Parathyroid adenoma (tissue), 2 donors: ENCODE data around the gene CTU1.

Experiments used
- H2AFZ ChIP-seq: fragments of 300-600 bp; sonication (generic); one replicate; pipeline ENCODE4 v1.7.0; 2017; ENCODE audit warnings: antibody characterized with exemption, mild to moderate bottlenecking
- H3K27ac ChIP-seq: fragments of 300-600 bp; sonication (generic); one replicate; pipeline ENCODE4 v1.7.0; 2017
- H3K27me3 ChIP-seq: fragments of 300-600 bp; sonication (generic); one replicate; pipeline ENCODE4 v1.7.0; 2017; ENCODE audit warnings: low read length; ENCODE audit not compliant: control insufficient read depth, insufficient read depth
- H3K36me3 ChIP-seq: fragments of 300-600 bp; sonication (generic); one replicate; pipeline ENCODE4 v1.7.0; 2017; ENCODE audit warnings: low read length; ENCODE audit not compliant: control insufficient read depth, insufficient read depth
- H3K4me1 ChIP-seq: fragments of 300-600 bp; sonication (generic); one replicate; pipeline ENCODE4 v1.7.0; 2017; ENCODE audit warnings: control low read depth
- H3K4me2 ChIP-seq: fragments of 300-600 bp; sonication (generic); one replicate; pipeline ENCODE4 v1.7.0; 2017; ENCODE audit warnings: low read length
- H3K4me3 ChIP-seq: fragments of 300-600 bp; sonication (generic); one replicate; pipeline ENCODE4 v1.7.0; 2017; ENCODE audit warnings: low read depth, low read length
- H3K79me2 ChIP-seq: fragments of 300-600 bp; sonication (generic); one replicate; pipeline ENCODE4 v1.7.0; 2017; ENCODE audit warnings: control low read depth
- H3K9ac ChIP-seq: fragments of 300-600 bp; sonication (generic); one replicate; pipeline ENCODE4 v1.7.0; 2017; ENCODE audit warnings: mild to moderate bottlenecking
- H3K9me3 ChIP-seq: fragments of 300-600 bp; sonication (generic); one replicate; pipeline ENCODE4 v1.7.0; 2017; ENCODE audit warnings: low read length; ENCODE audit not compliant: control insufficient read depth
- CTCF ChIP-seq: fragments of 300-600 bp; sonication (generic); IDR thresholded peaks from one replicate; pipeline ENCODE4 v1.7.0; 2017; ENCODE audit warnings: antibody characterized with exemption, mild to moderate bottlenecking
- donor health status: primary hyperparathyroidism.

CTU1 gene

GRCh38 chr19:51123802-51124201 lies 15.6 kb upstream of the CTU1 start:
- no peak overlapping the region for H3K9ac ChIP-seq
- no peaks in the 10 kb centered on the region for H3K36me3 ChIP-seq
- H3K27ac ChIP-seq, result no peak overlapping the region
- H3K9me3 ChIP-seq, result no peaks in the 10 kb centered on the region
- peaks cover 11% of the 10 kb centered on the region for H3K79me2 ChIP-seq
- no peaks in the 10 kb centered on the region for H3K27me3 ChIP-seq
- no peak for TF ChIP-seq CTCF
- peak overlapping the region; percentile 14 for H2AFZ ChIP-seq
- no peak overlapping the region for H3K4me3 ChIP-seq
- no peak overlapping the region for H3K4me2 ChIP-seq
- peaks cover 47% of the 10 kb centered on the region for H3K4me1 ChIP-seq

GRCh38 chr19:51123381-51123800 lies 15.2 kb upstream of the CTU1 start:
- no peak overlapping the region for H3K4me2 ChIP-seq
- no peaks in the 10 kb centered on the region for H3K9me3 ChIP-seq
- no peak overlapping the region for H3K27ac ChIP-seq
- peak overlapping the region; percentile 20 for H2AFZ ChIP-seq
- H3K79me2 ChIP-seq, result peaks cover 11% of the 10 kb centered on the region
- H3K27me3 ChIP-seq, result no peaks in the 10 kb centered on the region
- no peak overlapping the region for H3K4me3 ChIP-seq
- H3K36me3 ChIP-seq, result no peaks in the 10 kb centered on the region
- H3K9ac ChIP-seq, result no peak overlapping the region
- no peak for TF ChIP-seq CTCF
- peaks cover 43% of the 10 kb centered on the region for H3K4me1 ChIP-seq

GRCh38 chr19:51122112-51122981 lies 14.1 kb upstream of the CTU1 start:
- Histone ChIP-seq H3K27ac (no peak overlapping the region), H3K79me2 (peaks cover 11% of the 10 kb centered on the region), H3K36me3 (no peaks in the 10 kb centered on the region), H3K27me3 (no peaks in the 10 kb centered on the region), H3K4me1 (peaks cover 32% of the 10 kb centered on the region), H3K4me2 (no peak overlapping the region), H2AFZ (no peak overlapping the region), H3K9ac (no peak overlapping the region), H3K4me3 (no peak overlapping the region), H3K9me3 (no peaks in the 10 kb centered on the region)
- no peak for TF ChIP-seq CTCF

- H2AFZ ChIP-seq, result no peak overlapping the region
- H3K36me3 ChIP-seq, result no peaks in the 10 kb centered on the region
- H3K27ac ChIP-seq, result no peak overlapping the region
- H3K4me1 ChIP-seq, result peaks cover 21% of the 10 kb centered on the region
- no peak for TF ChIP-seq CTCF
- no peak overlapping the region for H3K4me2 ChIP-seq
- H3K79me2 ChIP-seq, result peaks cover 7% of the 10 kb centered on the region
- H3K9ac ChIP-seq, result no peak overlapping the region
- no peaks in the 10 kb centered on the region for H3K9me3 ChIP-seq
- H3K4me3 ChIP-seq, result no peak overlapping the region
- H3K27me3 ChIP-seq, result no peaks in the 10 kb centered on the region
These were observed 13.0 kb upstream of the CTU1 start for GRCh38 chr19:51121257-51121656.

- Histone ChIP-seq H3K9ac (no peak overlapping the region), H2AFZ (no peak overlapping the region), H3K27me3 (no peaks in the 10 kb centered on the region), H3K27ac (no peak overlapping the region), H3K4me1 (peaks cover 12% of the 10 kb centered on the region), H3K36me3 (no peaks in the 10 kb centered on the region), H3K4me3 (no peak overlapping the region), H3K79me2 (no peaks in the 10 kb centered on the region), H3K4me2 (no peak overlapping the region), H3K9me3 (no peaks in the 10 kb centered on the region)
- no peak for TF ChIP-seq CTCF
These were observed 12.0 kb upstream of the CTU1 start for GRCh38 chr19:51120160-51120559.
